OCI-LY1 (cell line): Measurements from ENCODE around the gene SPIN1.

ENCODE experiments used
- EZH2 ChIP-seq: fragments of 200-600 bp; sonication (generic), shearing (Covaris generic); IDR thresholded peaks from 2 replicates; pipeline ENCODE4 v1.8.0; 2017; ENCODE audit warnings: borderline replicate concordance, mixed run types, mild to moderate bottlenecking, antibody characterized with exemption, low read length, moderate library complexity, mixed read lengths
- TF ChIP-seq, protein P1 (sequence below): fragments of 200-600 bp; sonication (generic), shearing (Covaris generic); IDR thresholded peaks from 2 replicates; pipeline ENCODE4 v1.5.1; 2017; ENCODE audit warnings: mild to moderate bottlenecking, antibody characterized with exemption, low read length, moderate library complexity, mixed read lengths

DNA sequence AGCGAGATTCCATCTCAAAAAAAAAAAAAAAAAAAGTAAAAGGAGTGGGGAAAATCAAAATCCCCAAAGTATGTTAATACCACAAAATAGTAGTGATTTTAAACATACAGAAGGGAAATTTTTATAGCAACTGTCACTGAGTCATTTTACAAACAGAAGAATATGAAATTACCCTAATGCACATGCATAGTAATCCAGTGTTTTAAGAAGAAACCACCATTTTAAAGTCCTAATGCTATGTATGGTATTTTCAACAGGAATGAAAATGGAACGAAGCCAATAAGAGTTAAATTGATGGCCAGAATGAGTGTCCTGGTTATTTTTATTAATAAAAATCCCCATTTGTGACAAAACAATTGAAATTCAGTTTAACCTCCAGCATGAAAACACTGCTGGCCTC lies 120.1 kb downstream of the SPIN1 start:
- TF ChIP-seq EZH2: no peak
- TF ChIP-seq, protein P1, sequence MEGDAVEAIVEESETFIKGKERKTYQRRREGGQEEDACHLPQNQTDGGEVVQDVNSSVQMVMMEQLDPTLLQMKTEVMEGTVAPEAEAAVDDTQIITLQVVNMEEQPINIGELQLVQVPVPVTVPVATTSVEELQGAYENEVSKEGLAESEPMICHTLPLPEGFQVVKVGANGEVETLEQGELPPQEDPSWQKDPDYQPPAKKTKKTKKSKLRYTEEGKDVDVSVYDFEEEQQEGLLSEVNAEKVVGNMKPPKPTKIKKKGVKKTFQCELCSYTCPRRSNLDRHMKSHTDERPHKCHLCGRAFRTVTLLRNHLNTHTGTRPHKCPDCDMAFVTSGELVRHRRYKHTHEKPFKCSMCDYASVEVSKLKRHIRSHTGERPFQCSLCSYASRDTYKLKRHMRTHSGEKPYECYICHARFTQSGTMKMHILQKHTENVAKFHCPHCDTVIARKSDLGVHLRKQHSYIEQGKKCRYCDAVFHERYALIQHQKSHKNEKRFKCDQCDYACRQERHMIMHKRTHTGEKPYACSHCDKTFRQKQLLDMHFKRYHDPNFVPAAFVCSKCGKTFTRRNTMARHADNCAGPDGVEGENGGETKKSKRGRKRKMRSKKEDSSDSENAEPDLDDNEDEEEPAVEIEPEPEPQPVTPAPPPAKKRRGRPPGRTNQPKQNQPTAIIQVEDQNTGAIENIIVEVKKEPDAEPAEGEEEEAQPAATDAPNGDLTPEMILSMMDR: no peak
